HG02852 (cell line): Measurements from ENCODE around the gene EMP2.

Experiments used
- ATAC-seq: cut with Tn5 transposase; IDR thresholded peaks from one replicate; pipeline ENCODE4 v1.9.1; 2021; ENCODE audit warnings: mild to moderate bottlenecking, moderate library complexity; ENCODE audit not compliant: unreplicated experiment

The EMP2 gene

GRCh38 chr16:10610499-10611184 lies 30.2 kb upstream of the EMP2 start:
- no peak for ATAC-seq

DNA sequence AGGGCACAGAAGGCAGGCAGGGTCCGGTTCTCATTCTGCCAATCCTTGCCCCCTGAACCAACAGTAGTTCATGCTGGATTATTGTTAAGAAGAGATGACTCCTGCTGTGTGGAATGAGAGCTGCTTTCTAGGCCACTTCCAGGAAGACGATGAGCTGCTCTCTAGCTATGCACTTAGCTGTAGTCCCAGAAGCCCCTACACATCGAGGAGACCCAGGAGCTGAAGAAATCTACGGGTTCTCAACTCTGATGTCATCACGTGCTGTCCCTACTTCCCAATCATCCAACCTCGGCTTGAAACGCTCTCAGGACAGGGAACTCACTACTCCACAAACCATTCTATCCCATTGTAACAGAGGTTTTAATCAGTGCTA lies 29.0 kb upstream of the EMP2 start:
- no peak for ATAC-seq

DNA sequence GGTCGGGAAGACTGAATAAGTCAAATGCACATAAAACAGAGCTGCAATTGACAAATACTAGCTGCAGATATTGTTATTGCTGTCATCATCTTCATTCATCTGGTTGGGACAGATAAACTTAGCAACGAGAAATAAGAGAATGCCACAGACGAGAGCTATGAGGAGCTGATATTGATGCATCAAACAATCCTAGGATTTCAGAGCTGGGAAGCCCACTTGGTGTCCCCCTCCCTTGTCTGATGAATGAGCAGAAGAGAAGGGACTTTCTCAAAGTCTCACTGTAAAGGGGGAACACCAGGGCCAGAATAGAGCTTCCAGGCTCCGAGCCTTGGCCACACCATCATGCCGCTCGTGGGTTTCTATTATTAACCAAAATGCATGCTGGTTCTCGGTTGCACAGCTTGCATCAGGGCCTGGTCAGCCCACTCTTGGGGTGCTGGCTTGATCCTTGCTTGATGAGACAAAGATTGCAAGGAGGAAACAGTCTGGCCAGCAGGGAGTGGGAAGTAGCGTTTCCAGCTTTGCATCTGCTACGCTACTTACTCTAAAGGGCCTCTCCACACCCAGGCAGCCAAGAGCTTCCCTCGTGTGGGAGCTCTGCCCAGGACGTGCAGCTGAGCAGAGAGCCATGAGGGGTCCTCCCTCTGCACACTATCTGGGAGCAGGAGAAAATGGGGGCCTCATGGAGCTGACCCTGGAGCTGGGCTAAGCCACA lies 28.4 kb upstream of the EMP2 start:
- ATAC-seq, result no peak

DNA sequence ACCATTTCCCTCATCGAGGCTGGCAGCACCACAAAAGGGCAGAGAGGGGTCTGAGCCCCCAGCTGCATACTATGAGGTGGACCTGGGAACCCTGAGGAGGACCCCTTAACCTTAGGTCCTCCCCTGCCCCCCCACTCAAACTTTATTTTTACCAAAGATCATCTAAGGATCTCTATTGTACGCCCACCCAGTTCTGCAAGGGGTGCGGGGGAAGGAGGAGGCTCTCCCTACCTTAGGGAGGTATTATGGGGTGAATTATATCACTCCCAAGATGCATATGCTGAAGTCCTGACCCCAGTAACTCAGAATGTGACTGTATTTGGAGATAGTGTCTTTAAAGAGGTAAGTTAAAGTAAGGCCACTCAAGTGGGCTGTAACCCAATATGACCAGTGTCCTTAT lies 26.8 kb upstream of the EMP2 start:
- no peak for ATAC-seq

DNA sequence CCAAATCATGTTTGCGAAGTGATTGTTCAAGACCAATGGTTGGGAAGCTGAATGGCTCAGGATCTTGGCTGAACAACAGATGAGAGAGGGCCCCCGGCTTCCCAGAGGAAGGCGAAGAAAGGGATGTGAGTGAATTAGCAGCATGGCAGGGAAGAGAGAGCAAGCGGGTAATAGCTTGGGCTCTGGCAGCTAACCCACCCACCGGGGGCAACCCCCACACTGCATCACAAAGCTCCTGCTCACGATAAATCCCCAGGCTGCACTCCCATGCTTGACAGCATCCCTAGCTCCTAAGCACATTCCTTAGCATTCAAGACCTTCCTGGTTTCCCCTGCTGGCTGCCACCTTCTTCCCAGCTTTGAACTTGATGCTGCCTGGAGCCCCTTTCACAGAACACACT lies 26.2 kb upstream of the EMP2 start:
- no peak for ATAC-seq

GRCh38 chr16:10605636-10606035 lies 25.2 kb upstream of the EMP2 start:
- ATAC-seq, result no peak

DNA sequence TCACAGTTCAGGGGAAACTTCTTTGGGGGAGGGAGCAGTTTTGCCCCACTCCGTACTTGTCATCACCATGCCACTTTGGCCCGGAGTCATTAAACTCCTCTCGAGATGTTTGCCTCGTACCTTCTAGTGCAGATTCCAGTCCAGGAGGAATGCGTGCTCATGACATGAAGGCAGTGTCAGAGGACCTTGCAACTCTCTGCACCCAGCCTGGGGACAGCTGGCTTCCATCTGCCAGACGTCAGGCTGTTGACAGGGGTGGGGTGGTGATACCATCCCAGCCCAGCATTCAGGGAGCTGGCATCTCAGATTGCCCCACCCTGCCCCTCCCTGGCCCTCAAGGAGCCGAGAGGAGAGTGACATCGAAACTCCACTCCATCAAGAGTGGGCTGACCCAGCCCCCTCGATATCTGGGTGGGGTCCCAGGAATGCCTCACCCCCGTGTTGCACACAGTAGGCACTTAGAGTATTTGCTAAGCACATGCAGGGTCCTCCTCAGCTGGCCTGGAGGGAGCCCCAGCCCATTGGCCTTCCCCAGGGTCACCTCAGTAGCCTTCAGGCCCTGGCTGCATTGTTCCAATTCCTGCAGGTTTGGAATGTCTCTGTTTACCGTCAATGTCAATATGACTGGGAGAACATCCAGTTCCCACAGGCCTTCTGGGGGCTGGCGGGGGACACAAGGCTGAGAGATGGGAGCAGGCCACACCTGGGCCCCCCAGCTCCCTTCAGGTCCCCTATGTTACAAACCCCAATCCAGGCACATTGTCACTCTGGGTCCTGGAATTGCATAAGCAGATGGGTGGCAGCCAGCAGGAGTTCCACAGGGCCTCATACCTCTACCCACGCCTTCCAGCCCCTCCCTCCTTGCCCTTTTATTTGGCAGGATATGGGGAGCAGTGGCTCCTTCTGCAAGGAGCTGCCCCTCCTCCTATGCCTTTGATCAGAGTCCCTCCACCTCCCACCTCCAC lies 21.3 kb upstream of the EMP2 start:
- no peak for ATAC-seq

GRCh38 chr16:10600782-10601443 lies 20.5 kb upstream of the EMP2 start:
- no peak for ATAC-seq

DNA sequence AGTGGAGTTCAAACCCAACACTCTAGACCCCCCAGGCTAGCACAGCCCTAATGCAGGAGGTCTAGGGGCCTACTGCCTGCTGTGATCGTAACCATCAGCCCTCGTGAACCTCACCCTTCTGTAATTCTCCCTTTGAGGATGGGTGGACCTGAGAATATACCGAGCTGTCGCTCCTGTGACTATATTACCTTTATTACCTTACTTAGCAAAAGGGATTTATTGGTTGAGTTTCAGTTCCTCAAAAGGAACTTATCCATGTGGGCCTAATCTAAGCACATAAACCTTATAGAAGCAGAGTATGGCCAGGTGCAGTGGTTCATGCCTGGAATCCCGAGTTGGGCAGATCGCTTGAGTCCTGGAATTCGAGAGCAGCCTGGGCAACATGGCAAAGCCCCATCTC lies 19.2 kb upstream of the EMP2 start:
- ATAC-seq, result no peak

DNA sequence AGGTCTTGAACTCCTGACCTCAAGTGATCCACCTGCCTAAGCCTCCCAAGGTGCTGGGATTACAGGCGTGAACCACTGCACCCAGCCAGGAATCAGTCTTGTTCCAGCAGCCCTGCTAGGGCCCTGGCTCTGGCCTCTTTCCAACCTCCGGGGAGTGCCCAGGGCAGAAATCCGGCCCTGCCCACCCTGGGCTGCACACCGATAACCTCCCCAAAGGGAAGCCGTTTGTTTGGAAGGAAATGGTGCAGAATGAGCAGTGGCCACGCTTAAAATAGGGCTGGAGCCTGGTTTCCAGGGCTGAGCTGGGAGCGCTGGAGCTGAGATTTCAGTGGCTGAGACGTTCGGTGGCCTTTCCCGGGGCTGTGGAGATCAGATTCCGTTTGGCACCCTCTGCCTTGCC lies 17.8 kb upstream of the EMP2 start:
- ATAC-seq, result no peak

- ATAC-seq, result no peak
Measured at GRCh38 chr16:10597187-10597601, 16.8 kb upstream of the EMP2 start.

DNA sequence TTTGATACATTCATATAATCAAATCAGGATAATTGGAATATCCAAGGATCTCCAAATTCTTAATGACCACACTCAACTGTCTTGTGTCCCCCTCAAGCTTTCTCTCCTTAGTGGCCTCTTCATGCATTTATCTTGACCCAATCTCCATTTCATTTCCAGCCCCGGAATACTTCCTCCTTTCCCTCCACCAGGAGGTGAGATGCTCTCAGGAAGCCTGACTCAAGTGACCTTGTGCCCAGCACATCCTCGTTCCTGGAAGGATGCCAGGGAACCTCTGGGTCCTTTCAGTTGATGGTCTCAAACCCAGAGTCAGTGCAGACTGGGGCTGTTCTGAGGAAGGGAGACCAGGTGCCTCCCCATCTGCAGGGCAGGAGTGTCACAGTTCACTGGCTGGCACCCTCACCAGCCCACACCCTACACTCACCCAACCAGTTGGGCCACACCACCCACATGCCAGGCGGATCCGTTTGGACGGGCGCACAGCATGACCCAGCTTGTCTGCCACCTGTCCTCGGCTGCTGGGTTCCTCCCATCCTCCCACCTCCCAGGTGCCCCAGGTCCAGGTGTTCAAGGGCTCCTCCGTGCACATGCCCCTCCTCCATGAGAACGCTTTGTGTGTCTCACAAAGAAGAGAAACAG lies 14.0 kb upstream of the EMP2 start:
- ATAC-seq, result no peak

DNA sequence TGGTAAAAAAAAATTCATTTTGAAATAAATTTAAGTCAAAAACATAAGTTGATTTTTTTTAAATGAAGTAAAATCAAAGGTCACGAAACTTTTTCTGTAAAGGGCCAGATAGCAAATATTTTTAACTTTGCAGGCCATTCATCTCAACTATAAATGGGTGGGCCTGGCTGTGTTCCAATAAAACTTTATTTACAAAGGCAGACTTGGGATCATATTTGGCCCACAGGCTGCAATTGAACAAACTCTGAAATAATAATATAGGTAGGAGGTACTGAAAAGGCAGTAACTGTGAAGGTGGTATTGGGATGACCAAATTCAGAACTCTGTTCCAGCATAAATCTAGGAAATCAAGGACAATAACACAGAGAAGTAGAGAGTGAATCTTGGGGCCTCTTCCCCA lies 12.2 kb upstream of the EMP2 start:
- no peak for ATAC-seq

- ATAC-seq, result no peak
Measured at GRCh38 chr16:10590342-10590741, 9.9 kb upstream of the EMP2 start.

DNA sequence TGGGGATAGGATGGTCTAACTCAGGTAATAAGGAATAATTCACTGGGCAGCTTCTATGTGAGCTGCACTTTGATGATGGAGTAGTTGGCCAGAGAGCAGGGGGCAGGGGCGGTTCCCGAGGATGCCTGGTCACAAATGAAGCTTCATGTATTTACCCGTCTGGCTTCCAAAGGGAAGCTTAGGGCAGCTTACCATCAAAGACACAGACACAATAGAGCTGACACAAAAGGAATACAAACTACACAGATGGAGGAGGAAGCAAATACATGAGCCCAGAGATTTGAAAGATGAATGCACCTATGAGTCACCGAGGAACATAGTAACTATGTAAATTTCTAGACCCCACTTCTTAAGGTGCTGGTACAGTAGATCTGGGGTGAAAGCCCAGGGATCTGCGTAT lies 8.7 kb upstream of the EMP2 start:
- no peak for ATAC-seq

- ATAC-seq, result no peak
Measured at GRCh38 chr16:10587622-10588021, 7.2 kb upstream of the EMP2 start.

GRCh38 chr16:10584981-10585438 lies 4.6 kb upstream of the EMP2 start:
- ATAC-seq, result no peak

DNA sequence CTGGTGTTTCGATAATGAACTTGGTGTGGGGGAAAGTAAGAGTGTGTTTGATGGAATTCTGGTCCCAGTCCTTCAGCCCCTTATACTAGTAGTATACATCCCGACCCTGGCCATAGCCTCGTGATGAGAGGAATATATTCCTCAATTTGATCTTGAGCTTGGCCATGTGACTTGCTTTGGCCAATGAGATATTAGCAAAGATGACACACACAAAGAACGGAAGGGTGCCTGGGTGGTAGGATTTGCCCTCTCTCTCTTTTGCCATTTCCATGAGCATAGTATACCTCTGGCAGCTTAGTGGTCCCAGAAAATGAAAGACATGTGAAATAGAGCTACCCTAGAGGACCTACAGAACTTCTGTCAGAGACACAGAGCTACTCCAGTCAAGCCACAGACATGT lies 2.9 kb upstream of the EMP2 start:
- ATAC-seq, result no peak

DNA sequence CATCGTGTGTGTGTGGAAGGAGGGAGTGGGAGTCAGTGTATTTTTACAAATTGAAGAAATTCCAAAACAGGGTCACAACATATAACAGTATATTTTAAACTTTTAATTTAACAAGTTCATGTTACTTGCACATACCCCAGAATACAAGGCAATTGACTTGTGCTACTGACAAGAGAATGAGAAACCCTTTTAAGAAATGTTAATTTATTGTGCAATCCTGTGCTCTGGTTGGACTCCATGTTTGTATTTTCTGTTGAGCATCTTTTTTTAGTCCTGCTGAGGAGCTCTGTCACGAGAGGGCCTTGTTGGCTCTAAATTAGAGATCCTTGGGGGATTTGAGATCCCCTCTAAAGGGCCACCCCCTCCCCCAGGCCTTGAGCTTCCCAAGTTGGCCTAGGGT lies 1.1 kb upstream of the EMP2 start:
- no peak for ATAC-seq

GRCh38 chr16:10580883-10581247 lies 467 bp upstream of the EMP2 start:
- no peak for ATAC-seq

DNA sequence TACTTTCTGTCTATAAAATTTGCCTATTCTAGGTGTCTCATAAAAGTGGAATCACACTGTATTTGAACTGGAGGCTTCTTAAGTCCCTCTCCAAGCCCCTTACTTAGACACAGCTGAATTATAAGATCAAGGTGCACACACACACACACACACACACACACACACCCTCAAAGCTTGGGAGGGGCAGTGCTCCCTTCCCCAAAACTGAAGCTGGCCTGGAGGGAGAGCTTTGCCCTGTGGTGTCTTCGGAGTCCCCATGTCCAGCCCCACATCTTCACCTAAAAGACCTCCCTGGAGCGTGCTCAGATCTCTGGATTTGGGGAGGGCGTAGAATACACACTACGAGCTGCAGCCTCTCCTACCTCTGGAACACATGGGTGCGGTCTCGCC lies 828 bp downstream of the EMP2 start:
- ATAC-seq, result no peak
